Skeletal muscle satellite cell (primary cell): ENCODE data around the gene MBD3.
A peak's percentile ranks its signal among the peaks of the same experiment; 100 is the strongest.

ENCODE experiments used
- H3K27me3 ChIP-seq: 2 replicates; pipeline ENCODE4 v1.7.0; 2013; ENCODE audit warnings: low read length; ENCODE audit not compliant: control insufficient read depth, insufficient read depth
- H3K36me3 ChIP-seq: 2 replicates; pipeline ENCODE4 v1.7.0; 2013; ENCODE audit warnings: mild to moderate bottlenecking, control low read depth, low read length; ENCODE audit not compliant: insufficient read depth
- H3K4me1 ChIP-seq: 2 replicates; pipeline ENCODE4 v1.7.0; 2013; ENCODE audit warnings: low read length; ENCODE audit not compliant: control insufficient read depth, insufficient read depth
- H3K4me2 ChIP-seq: 2 replicates; pipeline ENCODE4 v1.7.0; 2013; ENCODE audit warnings: mild to moderate bottlenecking, low read length
- H3K4me3 ChIP-seq: 2 replicates; pipeline ENCODE4 v1.7.0; 2013; ENCODE audit warnings: low read length
- H3K9ac ChIP-seq: 2 replicates; pipeline ENCODE4 v1.7.0; 2013; ENCODE audit warnings: mild to moderate bottlenecking, low read depth, low read length, moderate library complexity
- H3K9me3 ChIP-seq: replicated peaks from 2 replicates; pipeline ENCODE4 v1.7.0; 2013; ENCODE audit warnings: mild to moderate bottlenecking, control low read depth, low read length

MBD3 gene

GRCh38 chr19:1576242-1577089 lies 16.2 kb downstream of the MBD3 start:
- H3K9ac ChIP-seq, result no peak overlapping the region
- no peak overlapping the region for H3K4me2 ChIP-seq
- H3K4me1 ChIP-seq, result no peaks in the 10 kb centered on the region
- H3K36me3 ChIP-seq, result peaks cover 41% of the 10 kb centered on the region
- H3K9me3 ChIP-seq, result no peaks in the 10 kb centered on the region
- H3K4me3 ChIP-seq, result no peak overlapping the region
- no peaks in the 10 kb centered on the region for H3K27me3 ChIP-seq

GRCh38 chr19:1575323-1576241 lies 17.1 kb downstream of the MBD3 start:
- Histone ChIP-seq H3K4me2 (no peak overlapping the region), H3K4me1 (no peaks in the 10 kb centered on the region), H3K4me3 (no peak overlapping the region), H3K9ac (no peak overlapping the region), H3K36me3 (peaks cover 32% of the 10 kb centered on the region), H3K27me3 (no peaks in the 10 kb centered on the region), H3K9me3 (no peaks in the 10 kb centered on the region)

- Histone ChIP-seq H3K9me3 (no peaks in the 10 kb centered on the region), H3K4me1 (no peaks in the 10 kb centered on the region), H3K4me3 (no peak overlapping the region), H3K36me3 (peaks cover 23% of the 10 kb centered on the region), H3K27me3 (no peaks in the 10 kb centered on the region), H3K9ac (no peak overlapping the region), H3K4me2 (no peak overlapping the region)
Observed at GRCh38 chr19:1574354-1575136, 18.1 kb downstream of the MBD3 start.

- peaks cover 4% of the 10 kb centered on the region for H3K4me1 ChIP-seq
- H3K4me2 ChIP-seq, result no peak overlapping the region
- H3K9ac ChIP-seq, result no peak overlapping the region
- no peak overlapping the region for H3K4me3 ChIP-seq
- H3K9me3 ChIP-seq, result no peaks in the 10 kb centered on the region
- peaks cover 12% of the 10 kb centered on the region for H3K36me3 ChIP-seq
- H3K27me3 ChIP-seq, result no peaks in the 10 kb centered on the region
Observed at GRCh38 chr19:1572795-1573194, 19.9 kb downstream of the MBD3 start.

DNA sequence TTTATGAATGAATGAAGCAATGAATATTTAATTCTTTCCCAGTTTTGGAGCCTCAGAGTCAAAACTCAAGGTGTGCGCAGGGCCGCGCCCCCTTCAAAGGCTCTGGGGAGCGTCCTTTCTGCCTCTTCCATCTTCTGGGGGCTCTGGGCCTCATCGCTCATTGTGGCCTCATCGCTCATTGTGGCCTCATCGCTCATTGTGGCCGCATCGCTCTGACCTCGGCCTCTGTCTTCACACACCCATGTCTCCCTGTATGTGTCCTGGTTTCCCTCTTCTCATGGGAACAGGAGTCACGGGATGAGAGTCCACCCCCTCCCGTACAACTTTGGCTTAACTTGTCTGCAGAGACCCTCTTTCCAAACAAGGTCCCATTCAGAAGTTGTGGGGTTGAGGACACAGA lies 21.3 kb downstream of the MBD3 start:
- Histone ChIP-seq H3K27me3 (no peaks in the 10 kb centered on the region), H3K4me2 (no peak overlapping the region)

DNA sequence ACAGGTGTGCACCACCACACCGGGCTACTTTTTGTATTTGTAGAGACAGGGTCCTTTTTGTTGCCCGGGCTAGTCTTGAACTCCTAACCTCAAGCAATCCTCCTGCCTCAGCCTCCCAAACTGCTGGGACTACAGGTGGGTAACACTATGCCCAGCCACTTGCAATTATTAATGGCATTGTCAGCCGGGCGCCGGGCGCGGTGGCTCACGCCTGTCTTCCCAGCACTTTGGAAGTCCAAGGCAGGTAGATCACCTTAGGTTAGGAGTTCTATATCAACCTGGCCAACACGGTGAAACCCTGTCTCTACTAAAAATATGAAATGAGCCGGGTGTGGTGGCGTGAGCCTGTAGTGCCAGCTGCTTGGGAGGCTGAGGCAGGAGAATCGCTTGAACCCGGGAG lies 21.8 kb downstream of the MBD3 start:
- no peaks in the 10 kb centered on the region for H3K36me3 ChIP-seq
- no peaks in the 10 kb centered on the region for H3K27me3 ChIP-seq
- H3K4me2 ChIP-seq, result no peak overlapping the region
- peaks cover 8% of the 10 kb centered on the region for H3K4me1 ChIP-seq
- H3K9ac ChIP-seq, result no peak overlapping the region
- no peaks in the 10 kb centered on the region for H3K9me3 ChIP-seq
- no peak overlapping the region for H3K4me3 ChIP-seq

More for the DNA sequence above, 21.3 kb downstream of the MBD3 start:
- Histone ChIP-seq H3K4me1 (peaks cover 4% of the 10 kb centered on the region), H3K9me3 (no peaks in the 10 kb centered on the region), H3K4me3 (no peak overlapping the region), H3K9ac (no peak overlapping the region), H3K36me3 (peaks cover under 1% of the 10 kb centered on the region)

DNA sequence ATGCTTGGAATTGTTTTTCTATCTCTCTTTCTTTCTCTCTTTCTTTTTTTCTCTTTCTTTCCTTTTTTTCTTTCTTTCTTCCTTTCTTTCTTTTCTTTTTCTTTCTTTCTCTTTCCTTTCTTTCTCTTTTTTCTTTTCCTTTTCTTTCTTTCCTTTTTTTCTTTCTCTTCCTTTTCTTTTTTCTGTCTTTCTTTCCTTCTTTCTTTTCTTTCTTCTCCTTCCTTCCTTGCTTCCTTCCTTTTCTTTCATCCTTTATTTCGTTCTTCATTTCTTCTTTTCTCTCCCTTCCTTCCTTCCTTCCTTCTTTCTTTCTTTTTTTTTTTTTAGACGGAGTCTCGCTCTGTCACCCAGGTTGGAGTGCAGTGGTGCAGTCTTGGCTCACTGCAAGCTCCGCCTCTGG lies 22.7 kb downstream of the MBD3 start:
- no peaks in the 10 kb centered on the region for H3K27me3 ChIP-seq

DNA sequence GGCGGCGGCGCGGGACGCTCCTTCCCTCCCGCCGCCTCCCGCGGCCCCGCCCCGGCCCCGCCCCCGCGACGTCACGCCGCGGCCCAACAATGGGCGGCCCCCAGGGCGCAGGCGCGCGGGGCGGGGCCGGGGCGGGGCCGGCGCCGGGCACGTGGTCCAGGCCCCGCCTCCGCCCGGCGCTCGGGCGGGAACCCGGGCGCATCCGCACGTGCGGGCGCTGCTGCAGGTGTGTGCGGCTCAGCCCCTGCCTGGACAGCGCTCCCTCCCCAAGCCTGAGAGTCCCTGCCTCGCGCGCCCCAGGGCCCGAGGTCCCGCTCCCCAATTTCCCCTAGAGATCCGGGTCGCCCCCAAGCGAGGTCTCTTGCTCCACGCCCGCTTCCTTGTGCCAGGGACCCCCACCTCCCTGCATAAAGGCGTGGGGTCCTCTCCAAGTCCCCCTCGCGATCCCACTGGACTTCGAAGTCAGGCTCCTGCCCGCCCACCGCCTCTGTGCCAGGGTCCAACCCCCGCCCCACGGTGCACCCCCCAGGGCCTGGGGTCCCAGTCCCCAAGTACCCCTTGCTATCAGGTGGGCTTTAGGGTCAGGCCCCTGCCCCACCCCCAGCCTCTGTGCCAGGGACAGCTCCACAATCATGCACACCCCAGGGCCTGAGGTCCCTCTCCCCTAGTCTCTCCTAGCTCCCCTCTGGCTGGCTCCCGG lies 24.2 kb downstream of the MBD3 start, which contains the start of gene MEX3D:
Gene MEX3D (minus strand): TSS at position 6 of the 700 bp plus-strand sequence. CDS start 267 bp downstream, outside the sequence.
- Histone ChIP-seq H3K9me3 (no peaks in the 10 kb centered on the region), H3K4me1 (peaks cover 13% of the 10 kb centered on the region), H3K4me2 (peak within 1 kb of the TSS; percentile 91), H3K4me3 (peak within 1 kb of the TSS; percentile 95), H3K27me3 (no peaks in the 10 kb centered on the region), H3K36me3 (no peaks in the 10 kb centered on the region), H3K9ac (peak within 1 kb of the TSS; percentile 93)

More for the DNA sequence above, 22.7 kb downstream of the MBD3 start:
- H3K4me3 ChIP-seq, result no peak overlapping the region
- no peaks in the 10 kb centered on the region for H3K36me3 ChIP-seq
- no peak overlapping the region for H3K4me2 ChIP-seq
- peaks cover 13% of the 10 kb centered on the region for H3K4me1 ChIP-seq
- no peaks in the 10 kb centered on the region for H3K9me3 ChIP-seq
- H3K9ac ChIP-seq, result no peak overlapping the region

DNA sequence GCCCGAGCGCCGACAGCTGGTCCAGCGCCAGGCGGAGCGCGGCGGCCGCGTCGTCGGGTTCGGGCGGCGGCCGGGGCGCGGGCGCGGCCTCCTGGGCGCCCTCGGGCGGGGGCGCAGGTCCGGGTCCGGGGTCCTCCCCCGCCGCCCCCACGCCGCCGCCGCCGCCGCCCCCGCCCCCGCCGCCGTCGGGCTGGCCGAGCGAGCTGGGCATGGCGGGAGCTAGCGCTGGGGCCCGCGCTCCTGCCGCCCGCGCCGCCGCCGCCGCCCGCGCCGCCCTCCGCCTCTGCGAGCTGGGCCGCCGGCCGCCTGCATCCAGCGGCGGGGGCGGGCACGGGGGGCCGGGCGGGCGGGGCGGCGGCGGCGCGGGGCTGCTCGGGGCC lies 24.8 kb downstream of the MBD3 start:
- no peaks in the 10 kb centered on the region for H3K36me3 ChIP-seq
- peak overlapping the region; percentile 93 for H3K9ac ChIP-seq
- no peak overlapping the region for H3K4me2 ChIP-seq
- H3K27me3 ChIP-seq, result no peaks in the 10 kb centered on the region
- H3K9me3 ChIP-seq, result no peaks in the 10 kb centered on the region
- peaks cover 13% of the 10 kb centered on the region for H3K4me1 ChIP-seq
- H3K4me3 ChIP-seq, result peak overlapping the region; percentile 95

DNA sequence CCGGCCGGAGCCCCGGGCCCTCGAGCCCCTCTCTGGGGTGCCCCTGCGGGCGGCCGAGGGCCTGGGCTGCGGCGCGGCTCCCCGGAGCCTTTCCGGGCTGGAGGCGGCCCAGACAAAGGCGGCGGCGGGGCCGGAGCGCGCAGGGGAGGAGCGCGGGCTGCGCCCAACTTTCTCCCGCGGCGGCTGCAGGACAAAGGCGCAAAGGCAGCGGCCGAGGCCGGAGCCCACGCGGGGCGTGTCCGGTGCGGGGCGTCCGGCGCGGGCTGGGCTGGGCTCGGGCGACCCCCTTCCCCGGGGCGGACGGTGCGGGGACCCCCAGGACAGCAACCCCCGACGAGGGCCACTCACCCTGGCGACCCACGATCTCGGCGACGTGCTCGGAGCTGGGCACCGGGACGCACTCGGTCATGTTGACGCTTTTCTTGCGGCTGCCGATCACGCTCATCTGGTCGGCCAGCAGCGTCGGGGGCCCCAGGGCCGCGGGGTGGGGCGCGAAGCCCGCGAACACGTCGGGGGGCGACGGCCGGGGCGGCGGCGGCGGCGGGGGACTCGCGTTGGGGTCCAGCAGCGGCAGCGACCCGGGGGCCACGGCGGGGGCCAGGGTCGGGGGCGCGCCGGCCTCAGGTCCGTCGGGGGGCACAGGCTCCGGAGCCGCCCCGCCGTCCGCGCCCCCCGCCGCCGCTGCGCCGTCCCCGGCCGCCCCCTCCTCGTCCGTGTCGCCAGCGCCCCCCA lies 25.4 kb downstream of the MBD3 start:
- peak overlapping the region; percentile 95 for H3K4me3 ChIP-seq
- H3K9ac ChIP-seq, result peak overlapping the region; percentile 93
- peaks cover 13% of the 10 kb centered on the region for H3K4me1 ChIP-seq
- H3K27me3 ChIP-seq, result no peaks in the 10 kb centered on the region
- no peaks in the 10 kb centered on the region for H3K9me3 ChIP-seq
- peak overlapping the region; percentile 91 for H3K4me2 ChIP-seq
- no peaks in the 10 kb centered on the region for H3K36me3 ChIP-seq
